Dendritic cell treated with granulocyte-macrophage colony-stimulating factor and Interleukin-4, amounts not matched to agents 40 ng/mL and 50 ng/mL, for 4 days (primary cell): Measurements from ENCODE around the gene PHOSPHO2.

Experiments used
- H3K27ac Mint-ChIP-seq: one replicate; pipeline ENCODE4 v1.8.0; 2022; ENCODE audit warnings: mild to moderate bottlenecking, mixed read lengths
- H3K27me3 Mint-ChIP-seq: one replicate; pipeline ENCODE4 v1.8.0; 2022; ENCODE audit warnings: mild to moderate bottlenecking, mixed read lengths
- H3K36me3 Mint-ChIP-seq: one replicate; pipeline ENCODE4 v1.8.0; 2022; ENCODE audit warnings: low read depth, mixed read lengths
- H3K4me1 Mint-ChIP-seq: one replicate; pipeline ENCODE4 v1.8.0; 2022; ENCODE audit warnings: low read depth, mixed read lengths
- H3K4me3 Mint-ChIP-seq: one replicate; pipeline ENCODE4 v1.8.0; 2022; ENCODE audit warnings: mild to moderate bottlenecking, moderate library complexity, mixed read lengths
- H3K9me3 Mint-ChIP-seq: one replicate; pipeline ENCODE4 v1.8.0; 2022; ENCODE audit warnings: mixed read lengths
- intact Hi-C: fragments of 100-400 bp; cut with micrococcal nuclease; formaldehyde crosslinking; loops from one replicate; pipeline ENCODE4 v1.15.0; 2022

PHOSPHO2 gene

GRCh38 chr2:169739351-169739750, 45.1 kb downstream of the PHOSPHO2 start:
- peaks cover 14% of the 10 kb centered on the region for H3K27me3 Mint-ChIP-seq
- H3K4me1 Mint-ChIP-seq: no peaks in the 10 kb centered on the region
- no peaks in the 10 kb centered on the region for H3K9me3 Mint-ChIP-seq
- no peak overlapping the region for H3K27ac Mint-ChIP-seq
- H3K36me3 Mint-ChIP-seq: no peaks in the 10 kb centered on the region
- no peak overlapping the region for H3K4me3 Mint-ChIP-seq
- intact Hi-C loops: no loop called here

GRCh38 chr2:169743549-169743948, 49.3 kb downstream of the PHOSPHO2 start:
- Mint-ChIP-seq H3K9me3 (no peaks in the 10 kb centered on the region), H3K36me3 (no peaks in the 10 kb centered on the region)
- intact Hi-C loops: no loop called here

GRCh38 chr2:169746240-169746639, 52.0 kb downstream of the PHOSPHO2 start:
- Mint-ChIP-seq H3K9me3 (no peaks in the 10 kb centered on the region), H3K4me1 (no peaks in the 10 kb centered on the region), H3K27me3 (no peaks in the 10 kb centered on the region), H3K36me3 (no peaks in the 10 kb centered on the region), H3K27ac (no peak overlapping the region), H3K4me3 (no peak overlapping the region)
- intact Hi-C loops: no loop called here

More at GRCh38 chr2:169743549-169743948, 49.3 kb downstream of the PHOSPHO2 start:
- H3K4me3 Mint-ChIP-seq: no peak overlapping the region
- H3K27me3 Mint-ChIP-seq: no peaks in the 10 kb centered on the region
- no peak overlapping the region for H3K27ac Mint-ChIP-seq
- H3K4me1 Mint-ChIP-seq: no peaks in the 10 kb centered on the region

- H3K4me1 Mint-ChIP-seq: no peaks in the 10 kb centered on the region
- no peaks in the 10 kb centered on the region for H3K36me3 Mint-ChIP-seq
- intact Hi-C loops: no loop called here
- H3K9me3 Mint-ChIP-seq: no peaks in the 10 kb centered on the region
- H3K27ac Mint-ChIP-seq: no peak overlapping the region
- H3K27me3 Mint-ChIP-seq: no peaks in the 10 kb centered on the region
- no peak overlapping the region for H3K4me3 Mint-ChIP-seq
These were observed 54.0 kb downstream of the PHOSPHO2 start for GRCh38 chr2:169748319-169748718.
